HCT116 (cell line): ENCODE results near the gene HSFX4. TPM values are rescaled to one million over a fixed set of nuclear protein-coding genes. Genes with fewer than 3 reads are reported as not detected.

Experiments used
- ATAC-seq: fragments of 200-7000 bp; cut with Tn5 transposase; 2 replicates; pipeline ENCODE4 v1.9.1; 2020; ENCODE audit warnings: mild to moderate bottlenecking, moderate library complexity
- BruUV-seq: library from RNA; stranded (reverse); fragments of 400-500 nt; replicated peaks from 2 replicates; lab custom pipeline; 2021; lab: Mats Ljungman, UMichigan
- CTCF ChIA-PET: fragments of 300-600 bp; sonication (Branson Sonifier 250); formaldehyde crosslinking; loops from one replicate; lab custom pipeline; 2021; ENCODE audit warnings: antibody characterized with exemption; lab: Charles Lee
- POLR2A ChIA-PET: fragments of 300-600, 350-600 bp; sonication (Branson Sonifier 250); formaldehyde crosslinking; loops from one replicate; lab custom pipeline; 2021; ENCODE audit warnings: antibody characterized with exemption; lab: Charles Lee
- RAD21 ChIA-PET, 2 experiments: fragments of 300-600 bp; sonication (Branson Sonifier 250); formaldehyde crosslinking; loops; one replicate each; lab custom pipeline; 2023; ENCODE audit warnings: low total read pairs in 2 of 2; ENCODE audit not compliant: uncharacterized antibody in 2 of 2, unreplicated experiment in 2 of 2, low non-redundant PET in 1 of 2; lab: Charles Lee
- DNase-seq: peaks from one replicate; pipeline ENCODE4 v3.0.0-alpha.2; 2010; ENCODE audit warnings: low read depth, low spot score
- H2AFZ ChIP-seq: fragments of 200-600 bp; shearing (Covaris generic), sonication (generic); 2 replicates; pipeline ENCODE4 v1.6.1; 2017; ENCODE audit warnings: low read depth, mixed run types, mixed read lengths, antibody characterized with exemption, low read length; ENCODE audit not compliant: poor library complexity, severe bottlenecking
- H3K27ac ChIP-seq: 2 replicates; pipeline ENCODE4 v1.5.1; 2012; ENCODE audit warnings: low read depth, low read length
- H3K27me3 ChIP-seq: fragments of 200-600 bp; sonication (generic); 2 replicates; pipeline ENCODE4 v1.6.1; 2016; ENCODE audit warnings: mixed run types, low read length, mixed read lengths; ENCODE audit not compliant: insufficient read depth
- H3K36me3 ChIP-seq, 2 experiments: fragments of 200-500 bp in 1 of 2; fragments of 200-600 bp in 1 of 2; sonication (Bioruptor generic) in 1 of 2; sonication (generic) in 1 of 2; 2 replicates each; pipeline versions ENCODE4 v1.5.1 to v1.6.1; 2014 to 2016; ENCODE audit warnings: low read length in 2 of 2, inconsistent platforms in 1 of 2, mixed read lengths in 1 of 2, mixed run types in 1 of 2; ENCODE audit not compliant: insufficient read depth in 2 of 2, control insufficient read depth in 1 of 2
- H3K4me1 ChIP-seq, 2 experiments: fragments of 200-600 bp in 1 of 2; sonication (generic) in 1 of 2; 2 replicates each; pipeline versions ENCODE4 v1.5.1 to v1.6.1; 2012 to 2017; ENCODE audit warnings: low read length in 2 of 2, inconsistent platforms in 1 of 2, mild to moderate bottlenecking in 1 of 2, mixed read lengths in 1 of 2, mixed run types in 1 of 2, moderate library complexity in 1 of 2; ENCODE audit not compliant: insufficient read depth in 2 of 2, control insufficient read depth in 1 of 2
- H3K4me2 ChIP-seq: fragments of 200-600 bp; sonication (generic); 2 replicates; pipeline ENCODE4 v1.6.1; 2017; ENCODE audit warnings: mixed run types, low read length, mixed read lengths
- H3K4me3 ChIP-seq, 2 experiments: fragments of 200-600 bp in 1 of 2; sonication (generic) in 1 of 2; replicated peaks in 1 of 2; 2 replicates each; pipeline ENCODE4 v1.5.1; 2011 to 2016; ENCODE audit warnings: low read length in 2 of 2, control low read depth in 1 of 2, low read depth in 1 of 2, mild to moderate bottlenecking in 1 of 2, mixed read lengths in 1 of 2, mixed run types in 1 of 2
- H3K79me2 ChIP-seq: fragments of 200-600 bp; sonication (generic); 2 replicates; pipeline ENCODE4 v1.6.1; 2017; ENCODE audit warnings: mild to moderate bottlenecking, mixed run types, low read length, moderate library complexity, mixed read lengths; ENCODE audit not compliant: insufficient read depth
- H3K9ac ChIP-seq: fragments of 200-600 bp; sonication (generic); 2 replicates; pipeline ENCODE4 v1.6.1; 2016; ENCODE audit warnings: low read length, mixed read lengths
- H3K9me2 ChIP-seq: fragments of 200-600 bp; sonication (generic), shearing (Covaris generic); 2 replicates; pipeline ENCODE4 v1.6.1; 2017; ENCODE audit warnings: mixed run types, mild to moderate bottlenecking, moderate library complexity; ENCODE audit not compliant: insufficient read depth
- H3K9me3 ChIP-seq, 2 experiments: fragments of 200-500 bp in 1 of 2; fragments of 200-600 bp in 1 of 2; sonication (Bioruptor generic) in 1 of 2; sonication (generic) in 1 of 2; 2 replicates each; pipeline ENCODE4 v1.6.1; 2014 to 2017; ENCODE audit warnings: low read length in 2 of 2, mixed read lengths in 2 of 2, inconsistent platforms in 1 of 2, low read depth in 1 of 2, mild to moderate bottlenecking in 1 of 2, mixed run types in 1 of 2, moderate library complexity in 1 of 2; ENCODE audit not compliant: control insufficient read depth in 1 of 2, insufficient read depth in 1 of 2
- H4K20me1 ChIP-seq: fragments of 200-600 bp; sonication (generic), shearing (Covaris generic); 2 replicates; pipeline ENCODE4 v1.6.1; 2017; ENCODE audit warnings: mixed run types, mild to moderate bottlenecking, moderate library complexity; ENCODE audit not compliant: insufficient read depth
- CTCF ChIP-seq, 3 experiments: fragments of 200-600 bp in 1 of 3; sonication (generic) in 1 of 3; IDR thresholded peaks in 2 of 3; conservative IDR thresholded peaks in 1 of 3; 2 replicates each; pipeline ENCODE4 v1.5.1; 2012 to 2017; ENCODE audit warnings: low read depth in 2 of 3, low read length in 2 of 3, antibody characterized with exemption in 1 of 3, borderline replicate concordance in 1 of 3, control low read depth in 1 of 3, mild to moderate bottlenecking in 1 of 3, mixed read lengths in 1 of 3, mixed run types in 1 of 3, moderate library complexity in 1 of 3; ENCODE audit not compliant: insufficient read depth in 1 of 3
- ELF1 ChIP-seq: IDR thresholded peaks from 2 replicates; pipeline ENCODE4 v1.6.1; 2012; ENCODE audit warnings: low read depth, borderline replicate concordance
- EZH2phosphoT487 ChIP-seq: fragments of 200-600 bp; IDR thresholded peaks from 2 replicates; pipeline ENCODE4 v1.6.1; 2018; ENCODE audit warnings: antibody characterized with exemption, borderline replicate concordance
- MAX ChIP-seq: IDR thresholded peaks from 2 replicates; pipeline ENCODE4 v1.6.1; 2012
- RAD21 ChIP-seq: IDR thresholded peaks from 2 replicates; pipeline ENCODE4 v1.6.1; 2012; ENCODE audit warnings: low read depth, mild to moderate bottlenecking
- SP1 ChIP-seq: IDR thresholded peaks from 2 replicates; pipeline ENCODE4 v1.6.1; 2012; ENCODE audit warnings: low read depth
- SRF ChIP-seq: IDR thresholded peaks from 2 replicates; pipeline ENCODE4 v1.6.1; 2012; ENCODE audit warnings: low read depth
- TCF7L2 ChIP-seq: IDR thresholded peaks from 2 replicates; pipeline ENCODE4 v1.7.0; 2011; ENCODE audit warnings: borderline replicate concordance, inconsistent platforms; ENCODE audit not compliant: insufficient read depth, insufficient read length; ENCODE audit errors: extremely low read depth
- ZFX ChIP-seq: fragments of 450-650 bp; IDR thresholded peaks from 2 replicates; pipeline ENCODE4 v1.6.1; 2017
- intact Hi-C: fragments of 100-400 bp; cut with micrococcal nuclease; formaldehyde crosslinking; loops from 2 replicates; pipeline ENCODE4 v1.10.0; 2022
- total RNA-seq: library from RNA; stranded (reverse); gene quantifications from one replicate; pipeline ENCODE4 v1.2.1, GENCODE V29; 2021; ENCODE audit not compliant: unreplicated experiment

Gene HSFX4
- total RNA-seq, 1 experiment from 2014 or later, result not detected

DNA sequence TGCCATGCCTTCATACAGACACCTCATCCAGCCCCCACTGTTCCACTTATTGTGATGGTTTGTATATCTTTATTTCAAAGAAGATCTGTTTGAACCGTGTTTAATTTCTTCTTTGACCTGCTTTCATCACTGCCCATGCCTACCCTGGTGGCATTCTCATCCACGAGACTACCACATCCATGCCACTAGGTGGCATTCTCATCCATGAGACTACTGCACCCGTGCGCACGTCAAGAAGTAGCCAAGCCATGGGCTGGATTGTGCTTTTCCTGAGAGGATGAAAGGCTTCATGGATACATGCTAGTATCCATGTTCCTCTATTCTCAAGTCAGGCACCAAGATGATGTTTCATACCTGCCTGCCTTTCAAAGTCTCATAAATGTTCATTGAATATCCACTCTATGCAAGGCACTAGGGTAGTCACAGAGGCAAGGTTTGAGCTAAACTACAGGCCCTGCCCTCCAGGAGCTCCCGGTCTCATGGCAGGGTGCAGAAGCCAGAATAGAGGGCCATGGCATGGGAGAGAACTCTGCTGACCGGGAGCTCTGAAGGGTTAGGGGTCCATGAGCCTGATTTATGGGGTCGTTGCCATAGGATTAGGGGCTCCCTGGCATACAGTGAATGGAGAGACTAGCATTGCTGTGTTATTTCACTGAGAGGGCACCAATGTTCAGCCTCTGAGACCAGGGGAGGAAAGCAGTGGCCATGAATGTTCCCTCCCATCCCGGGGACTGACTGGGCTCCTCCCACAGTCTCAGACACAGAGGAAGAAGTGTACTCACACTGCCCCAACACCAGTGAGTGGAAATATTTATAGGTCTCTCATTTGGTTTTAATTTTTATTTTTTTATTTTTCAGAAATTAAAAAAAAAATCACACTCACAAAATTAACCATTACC, 33.7 kb downstream of the HSFX4 start:
- Histone ChIP-seq H3K4me3 (no peak overlapping the region), H3K9me2 (no peaks in the 10 kb centered on the region), H3K4me2 (no peak overlapping the region), H3K4me1 (peaks cover 0 to 2% of the 10 kb centered on the region in 2 experiments; a peak in 1 of 4 replicates), H3K9ac (no peak overlapping the region), H4K20me1 (no peaks in the 10 kb centered on the region), H3K79me2 (no peaks in the 10 kb centered on the region), H3K27ac (no peak overlapping the region), H3K9me3 (no peaks in the 10 kb centered on the region), H3K36me3 (no peaks in the 10 kb centered on the region), H3K27me3 (no peaks in the 10 kb centered on the region), H2AFZ (no peak overlapping the region)
- ChIA-PET POLR2A (no interaction called here), RAD21 (interaction anchor here in 1 of 2 experiments (1.0 kb wide), 1 partner anchor 87 kb away, joined by 3 read pairs; no protein-coding TSS in a partner anchor), CTCF (interaction anchor here (0.7 to 1.1 kb wide), 6 partner anchors 40 to 523 kb away, joined by 3 to 14 read pairs (median 4); no protein-coding TSS in a partner anchor)
- TF ChIP-seq ZFX (no peak), EZH2phosphoT487 (no peak), SP1 (no peak), TCF7L2 (peak; percentile 36), RAD21 (peak; percentile 95), ELF1 (no peak), CTCF (IDR thresholded peaks at IDR 0.05 in 2 of 3, conservative IDR thresholded peaks at IDR 0.05 in 1 of 3; ENCODE audit: borderline replicate concordance in 1 of 3, insufficient read depth in 1 of 3, low read depth in 2 of 3, low read length in 2 of 3) (peak; percentile 82 to 93 (median 82); a peak in 5 of 6 replicates), SRF (no peak), MAX (peak; percentile 28; the same call in 1 of the 2 replicates)
- DNase-seq (peak; percentile 45), ATAC-seq (peak; percentile 100)
- intact Hi-C loops, result loop anchor here (1.0 to 10.0 kb wide), 8 partner anchors 242 to 1916 kb away; partner anchors contain the start of gene MAMLD1
- BruUV-seq, result no TSS peak
